Activated T-helper 17 cell treated with anti-CD3 and anti-CD28 coated beads, Interleukin-2, amount 50 U/mL, for 72 hours (primary cell): ENCODE data around the gene SERPINE2. TPM values are rescaled to one million over a fixed set of nuclear protein-coding genes. Genes with fewer than 3 reads are reported as not detected.
A peak's percentile ranks its signal among the peaks of the same experiment; 100 is the strongest.

Experiments
- ATAC-seq: fragments of 150-1000 bp; cut with Tn5 transposase; replicated peaks from 2 replicates; pipeline ENCODE4 v1.10.0; 2021; ENCODE audit warnings: mild to moderate bottlenecking, moderate library complexity
- H3K27ac Mint-ChIP-seq: one replicate; pipeline ENCODE4 v1.8.0; 2022; ENCODE audit warnings: mixed read lengths
- H3K27me3 Mint-ChIP-seq: one replicate; pipeline ENCODE4 v1.8.0; 2022; ENCODE audit warnings: mixed read lengths
- H3K36me3 Mint-ChIP-seq: one replicate; pipeline ENCODE4 v1.8.0; 2022; ENCODE audit warnings: low read depth, mild to moderate bottlenecking, mixed read lengths
- H3K4me1 Mint-ChIP-seq: one replicate; pipeline ENCODE4 v1.8.0; 2022; ENCODE audit warnings: mixed read lengths
- H3K4me3 Mint-ChIP-seq: one replicate; pipeline ENCODE4 v1.8.0; 2022; ENCODE audit warnings: mild to moderate bottlenecking, mixed read lengths
- H3K9me3 Mint-ChIP-seq: one replicate; pipeline ENCODE4 v1.8.0; 2022; ENCODE audit warnings: mixed read lengths
- total RNA-seq, 2 donors: library from RNA; stranded (reverse); gene quantifications; one replicate each; pipeline ENCODE4 v1.2.3, GENCODE V29; 2022

SERPINE2 gene
- total RNA-seq, 2 donors from 2014 or later, result 3.3 to 25.4 TPM

GRCh38 chr2:224062481-224063297 lies 23.6 kb upstream of the SERPINE2 start:
- no peaks in the 10 kb centered on the region for H3K36me3 Mint-ChIP-seq
- H3K4me3 Mint-ChIP-seq, result no peak overlapping the region
- peaks cover 5% of the 10 kb centered on the region for H3K27me3 Mint-ChIP-seq
- no peaks in the 10 kb centered on the region for H3K4me1 Mint-ChIP-seq
- ATAC-seq, result no peak
- no peak overlapping the region for H3K27ac Mint-ChIP-seq
- no peaks in the 10 kb centered on the region for H3K9me3 Mint-ChIP-seq

- ATAC-seq, result no peak
- Mint-ChIP-seq H3K27me3 (peaks cover 5% of the 10 kb centered on the region), H3K4me1 (no peaks in the 10 kb centered on the region), H3K36me3 (no peaks in the 10 kb centered on the region), H3K4me3 (no peak overlapping the region), H3K9me3 (no peaks in the 10 kb centered on the region), H3K27ac (no peak overlapping the region)
Measured at GRCh38 chr2:224060783-224061482, 21.8 kb upstream of the SERPINE2 start.

DNA sequence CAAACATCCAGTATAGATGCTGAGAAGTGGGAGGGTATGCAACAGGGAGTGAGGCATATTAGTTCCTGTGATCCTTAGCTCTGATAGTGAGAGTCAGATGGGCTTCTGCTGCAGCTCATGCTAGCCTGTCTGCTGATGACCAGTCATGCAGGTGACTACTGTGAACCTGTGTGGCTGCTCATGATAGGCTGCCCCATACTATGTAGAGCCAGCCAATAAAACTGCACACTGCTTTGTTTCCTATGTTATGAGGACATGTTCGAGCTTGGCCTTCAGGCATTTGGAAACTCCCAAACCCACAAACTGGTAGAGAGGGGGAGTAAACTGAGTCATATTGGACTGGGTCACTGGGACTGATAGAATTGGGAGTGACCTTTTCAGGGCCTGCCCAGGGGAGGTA lies 20.1 kb upstream of the SERPINE2 start:
- no peaks in the 10 kb centered on the region for H3K36me3 Mint-ChIP-seq
- peak; percentile 37 for ATAC-seq
- no peak overlapping the region for H3K27ac Mint-ChIP-seq
- peaks cover 9% of the 10 kb centered on the region for H3K27me3 Mint-ChIP-seq
- H3K4me1 Mint-ChIP-seq, result no peaks in the 10 kb centered on the region
- no peaks in the 10 kb centered on the region for H3K9me3 Mint-ChIP-seq
- H3K4me3 Mint-ChIP-seq, result no peak overlapping the region

DNA sequence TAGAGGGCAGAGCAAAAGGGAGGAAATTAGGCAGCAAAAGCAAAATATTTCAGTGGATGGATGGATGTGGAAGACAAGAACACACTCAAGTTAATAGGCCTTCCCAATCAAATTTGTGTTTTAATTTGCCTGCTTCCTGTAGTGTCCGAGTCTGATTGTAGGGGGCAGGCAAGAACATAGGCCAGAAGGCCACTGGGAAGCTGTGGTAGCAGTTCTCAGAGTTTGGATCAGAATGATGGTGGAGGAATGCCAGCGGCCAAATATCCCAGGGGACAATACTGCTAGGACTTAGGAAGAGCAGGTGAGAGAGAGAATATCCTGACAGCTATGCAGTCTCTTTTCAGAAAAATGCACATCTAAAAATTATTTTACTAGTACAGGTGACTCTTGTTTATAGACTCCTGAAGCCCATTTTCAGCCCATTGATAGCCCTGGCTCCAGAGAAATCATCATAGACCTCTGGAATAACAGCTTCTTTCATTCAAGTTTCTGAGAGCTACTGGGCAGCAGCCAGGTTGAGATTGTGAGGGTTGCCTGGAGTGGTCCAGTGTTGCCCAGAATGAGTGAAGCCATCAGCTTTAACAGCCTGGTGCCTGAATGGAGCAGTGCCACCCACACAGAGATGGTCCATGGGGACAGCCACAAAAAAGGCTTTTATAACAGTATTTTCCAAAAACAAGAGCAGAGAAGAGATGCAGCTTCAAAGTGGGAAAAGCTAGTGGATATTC lies 19.1 kb upstream of the SERPINE2 start:
- H3K27me3 Mint-ChIP-seq, result peaks cover 7% of the 10 kb centered on the region
- no peak overlapping the region for H3K4me3 Mint-ChIP-seq
- no peak for ATAC-seq
- no peaks in the 10 kb centered on the region for H3K4me1 Mint-ChIP-seq
- no peaks in the 10 kb centered on the region for H3K9me3 Mint-ChIP-seq
- H3K36me3 Mint-ChIP-seq, result no peaks in the 10 kb centered on the region
- H3K27ac Mint-ChIP-seq, result no peak overlapping the region

DNA sequence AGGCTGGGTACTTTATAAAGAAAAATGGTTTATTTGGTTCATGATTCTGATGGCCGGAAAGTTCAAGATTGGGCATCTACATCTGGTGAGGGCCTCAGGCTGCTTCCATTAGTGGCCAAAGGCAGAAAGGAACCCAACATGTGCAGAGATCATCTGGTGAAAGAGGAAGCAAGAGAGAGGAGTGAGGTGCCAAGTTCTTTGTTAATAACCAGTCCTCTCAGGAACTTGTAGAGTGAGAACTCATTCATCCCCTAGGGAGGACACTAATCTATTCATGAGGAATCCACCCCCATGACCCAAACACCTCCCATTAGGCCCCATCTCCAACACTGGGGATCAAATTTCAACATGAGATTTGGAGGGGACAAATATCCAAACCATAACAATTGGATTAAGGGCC lies 17.8 kb upstream of the SERPINE2 start:
- no peak for ATAC-seq
- no peaks in the 10 kb centered on the region for H3K9me3 Mint-ChIP-seq
- no peaks in the 10 kb centered on the region for H3K36me3 Mint-ChIP-seq

GRCh38 chr2:224055101-224055500 lies 16.0 kb upstream of the SERPINE2 start:
- H3K9me3 Mint-ChIP-seq, result no peaks in the 10 kb centered on the region
- no peak overlapping the region for H3K4me3 Mint-ChIP-seq
- peak; percentile 43 for ATAC-seq
- no peaks in the 10 kb centered on the region for H3K36me3 Mint-ChIP-seq
- no peaks in the 10 kb centered on the region for H3K4me1 Mint-ChIP-seq
- peaks cover 24% of the 10 kb centered on the region for H3K27me3 Mint-ChIP-seq
- H3K27ac Mint-ChIP-seq, result no peak overlapping the region

More for the DNA sequence above, 17.8 kb upstream of the SERPINE2 start:
- Mint-ChIP-seq H3K4me3 (no peak overlapping the region), H3K27me3 (peaks cover 8% of the 10 kb centered on the region), H3K27ac (no peak overlapping the region), H3K4me1 (no peaks in the 10 kb centered on the region)

DNA sequence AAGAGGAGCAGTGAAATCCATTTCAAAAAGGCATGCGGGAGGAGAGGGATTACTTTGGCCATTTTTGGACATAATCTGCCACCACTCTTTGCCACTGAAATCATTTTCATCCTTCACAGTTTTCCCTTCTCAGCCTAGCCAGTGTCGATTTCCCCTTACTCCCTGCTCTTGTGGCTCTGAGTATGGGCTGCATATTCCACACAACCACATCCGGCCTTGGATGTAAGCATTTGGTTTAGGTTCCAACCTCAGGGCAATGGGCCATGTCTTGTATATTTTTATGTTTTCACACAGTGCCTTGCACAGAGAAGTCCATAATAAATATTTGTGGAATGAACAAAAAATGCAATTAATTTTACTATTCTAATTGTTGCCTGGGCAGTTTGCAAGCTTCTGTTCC lies 7.7 kb upstream of the SERPINE2 start:
- Mint-ChIP-seq H3K4me3 (no peak overlapping the region), H3K9me3 (no peaks in the 10 kb centered on the region), H3K4me1 (no peaks in the 10 kb centered on the region), H3K27me3 (peaks cover 54% of the 10 kb centered on the region), H3K27ac (no peak overlapping the region), H3K36me3 (no peaks in the 10 kb centered on the region)
- ATAC-seq, result no peak

DNA sequence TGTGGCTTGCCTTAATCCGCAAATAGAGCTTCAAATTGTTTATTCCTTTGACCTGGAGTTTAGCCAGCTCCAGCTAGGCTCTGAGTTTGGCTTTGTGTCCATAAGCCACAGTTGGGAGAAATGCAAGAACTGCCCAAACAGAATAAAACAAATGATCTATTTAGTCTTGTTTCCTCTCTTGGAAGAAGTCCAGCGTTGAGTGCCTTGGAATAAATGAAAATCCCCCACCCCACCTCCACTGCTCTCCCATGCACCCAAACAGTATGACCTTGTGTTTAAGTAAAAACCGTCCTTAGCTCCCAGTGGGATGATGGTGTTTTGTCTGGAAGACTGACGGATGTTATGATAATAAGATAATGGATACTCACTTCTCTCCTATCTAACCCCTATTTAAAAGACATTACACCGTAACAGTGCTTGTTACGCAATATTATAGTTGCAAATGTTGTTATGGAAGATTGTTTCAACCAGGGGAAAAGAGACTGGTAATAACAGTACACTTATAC lies 3.2 kb upstream of the SERPINE2 start:
- H3K4me1 Mint-ChIP-seq, result peaks cover 10% of the 10 kb centered on the region
- H3K27ac Mint-ChIP-seq, result no peak overlapping the region
- H3K4me3 Mint-ChIP-seq, result no peak overlapping the region
- no peaks in the 10 kb centered on the region for H3K9me3 Mint-ChIP-seq
- no peak for ATAC-seq
- peaks cover 11% of the 10 kb centered on the region for H3K36me3 Mint-ChIP-seq
- H3K27me3 Mint-ChIP-seq, result peaks cover 53% of the 10 kb centered on the region

DNA sequence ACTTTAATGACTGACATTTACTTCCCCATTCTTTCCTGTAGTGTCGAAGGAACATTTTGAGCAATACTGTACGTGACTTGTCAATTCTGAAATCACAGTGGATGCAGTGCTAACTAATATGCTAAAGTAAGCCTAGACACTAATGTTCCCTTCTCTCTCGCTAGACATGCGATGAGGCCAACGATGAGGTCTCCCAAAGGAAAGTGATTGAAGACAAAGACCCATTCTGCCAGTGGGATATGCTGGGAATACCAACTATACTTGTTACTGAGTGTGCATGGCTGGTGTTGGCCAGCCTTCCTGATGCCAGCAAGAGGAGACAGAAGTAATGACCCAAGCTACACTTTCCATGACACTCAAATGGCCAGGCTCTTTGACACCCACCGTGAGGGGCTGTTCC lies 2.5 kb upstream of the SERPINE2 start:
- Mint-ChIP-seq H3K27me3 (peaks cover 60% of the 10 kb centered on the region), H3K4me3 (no peak overlapping the region)

DNA sequence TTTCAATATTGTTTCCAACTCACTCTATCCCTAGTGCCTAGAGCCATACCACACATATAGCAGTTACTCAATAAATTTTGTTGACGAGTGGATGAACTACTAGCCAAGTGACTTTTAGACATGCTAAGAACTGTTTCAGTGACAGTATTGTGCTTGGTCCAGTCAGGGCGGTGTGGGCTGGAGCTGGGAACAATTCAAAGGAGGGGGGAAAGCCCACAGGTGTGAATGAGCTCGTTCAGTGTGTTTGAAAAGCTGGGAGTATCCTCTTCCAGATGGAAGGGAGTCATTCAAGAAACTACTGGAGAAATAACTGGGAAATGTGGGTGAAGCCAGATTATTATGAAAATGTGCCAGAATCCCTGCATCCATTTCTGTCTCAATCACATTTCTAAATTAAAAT lies 1.7 kb upstream of the SERPINE2 start:
- Mint-ChIP-seq H3K27me3 (peaks cover 64% of the 10 kb centered on the region), H3K4me3 (no peak overlapping the region), H3K4me1 (peaks cover 13% of the 10 kb centered on the region), H3K36me3 (peaks cover 14% of the 10 kb centered on the region), H3K9me3 (no peaks in the 10 kb centered on the region), H3K27ac (no peak overlapping the region)
- no peak for ATAC-seq

More for the DNA sequence above, 2.5 kb upstream of the SERPINE2 start:
- Mint-ChIP-seq H3K9me3 (no peaks in the 10 kb centered on the region), H3K36me3 (peaks cover 14% of the 10 kb centered on the region), H3K4me1 (peaks cover 13% of the 10 kb centered on the region), H3K27ac (no peak overlapping the region)
- ATAC-seq, result no peak

DNA sequence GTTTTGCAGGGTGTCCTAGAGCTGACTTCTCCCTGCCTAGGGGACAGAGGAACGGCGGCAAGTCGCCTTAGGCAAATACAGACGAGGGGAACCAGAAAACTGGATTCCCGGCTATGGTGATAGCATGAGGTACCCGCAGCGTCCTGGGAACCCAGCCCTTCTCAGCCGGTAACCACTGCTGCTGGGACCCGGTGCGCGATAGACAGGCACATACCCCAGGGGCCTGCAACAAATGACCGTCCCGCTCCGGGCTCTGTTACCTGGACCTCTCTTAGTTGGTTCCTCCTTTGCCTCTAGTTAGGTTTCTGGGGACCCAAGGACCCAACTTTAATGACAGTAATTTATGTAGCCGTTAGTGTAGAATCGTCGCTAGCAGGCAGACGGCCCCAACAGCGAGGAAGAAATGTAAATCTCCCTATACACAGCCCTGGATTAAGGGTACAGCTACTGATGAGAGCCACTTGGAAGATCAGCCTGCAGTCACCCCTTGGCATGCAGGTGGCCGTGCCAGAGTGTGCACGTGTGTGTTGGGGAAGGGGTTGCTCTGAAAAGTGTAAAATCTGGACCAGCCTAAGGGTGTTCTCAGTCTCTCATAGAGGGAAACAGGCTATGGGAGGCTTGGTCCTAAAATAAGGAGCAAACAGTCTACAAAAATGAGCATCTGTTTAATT lies 819 bp upstream of the SERPINE2 start:
- no peaks in the 10 kb centered on the region for H3K9me3 Mint-ChIP-seq
- H3K36me3 Mint-ChIP-seq, result peaks cover 14% of the 10 kb centered on the region
- H3K4me1 Mint-ChIP-seq, result peaks cover 13% of the 10 kb centered on the region
- H3K4me3 Mint-ChIP-seq, result peak overlapping the region; percentile 36
- ATAC-seq, result peak; percentile 10
- H3K27ac Mint-ChIP-seq, result no peak overlapping the region
- peaks cover 60% of the 10 kb centered on the region for H3K27me3 Mint-ChIP-seq

- Mint-ChIP-seq H3K27me3 (peaks cover 58% of the 10 kb centered on the region), H3K4me1 (peaks cover 13% of the 10 kb centered on the region), H3K9me3 (no peaks in the 10 kb centered on the region), H3K36me3 (peaks cover 14% of the 10 kb centered on the region), H3K27ac (no peak overlapping the region), H3K4me3 (peak overlapping the region; percentile 88)
- peak; percentile 49 for ATAC-seq
Measured at GRCh38 chr2:224038830-224039079, 331 bp downstream of the SERPINE2 start.

DNA sequence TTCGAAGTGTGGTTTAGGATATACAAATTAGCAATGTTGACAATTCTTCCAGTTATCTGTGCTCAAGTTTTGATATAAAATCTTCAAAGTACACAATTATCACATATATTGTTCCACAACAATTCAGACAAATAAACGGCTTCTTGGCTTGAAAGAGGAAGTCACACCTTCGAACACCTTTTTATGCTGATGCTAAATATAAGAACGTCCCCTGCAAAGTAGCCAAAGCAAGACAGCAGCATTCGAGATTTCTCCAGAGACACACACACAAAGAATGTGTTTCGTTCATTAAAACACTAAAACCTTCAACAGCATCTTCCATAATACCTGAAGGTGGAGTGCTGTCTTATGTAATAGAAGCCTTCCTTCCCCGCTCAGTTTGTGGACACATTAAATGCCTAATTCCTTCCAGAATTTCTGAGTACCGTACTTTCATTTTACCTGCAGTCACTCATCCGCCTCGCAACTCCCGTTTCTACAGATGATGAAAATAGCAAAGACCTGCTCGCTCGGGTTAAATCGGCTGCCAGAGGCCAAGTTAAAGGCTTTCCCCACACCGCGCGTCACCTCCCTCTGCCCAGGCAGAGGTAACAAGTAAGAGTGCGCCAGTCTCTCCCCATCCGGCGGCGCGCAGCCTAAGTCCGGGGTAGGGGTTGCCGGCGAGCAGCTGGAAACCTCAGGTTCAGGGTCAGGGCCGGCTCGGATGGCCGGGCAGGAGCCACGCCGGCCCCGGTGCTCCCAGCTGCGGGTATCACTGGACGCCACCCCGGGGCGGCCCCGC lies 847 bp downstream of the SERPINE2 start:
- Mint-ChIP-seq H3K27me3 (peaks cover 60% of the 10 kb centered on the region), H3K4me1 (peaks cover 13% of the 10 kb centered on the region), H3K27ac (peak overlapping the region; percentile 10), H3K36me3 (peaks cover 14% of the 10 kb centered on the region), H3K9me3 (no peaks in the 10 kb centered on the region), H3K4me3 (peak overlapping the region; percentile 88)
- ATAC-seq, result peak; percentile 81
